GM18868 (cell line): ENCODE measurements around the gene MLF2.

Source experiments
- ATAC-seq: cut with Tn5 transposase; IDR thresholded peaks from one replicate; pipeline ENCODE4 v1.9.1; 2021; ENCODE audit warnings: mild to moderate bottlenecking, moderate library complexity; ENCODE audit not compliant: unreplicated experiment

MLF2 gene

GRCh38 chr12:6698352-6699046, 54.4 kb downstream of the MLF2 start:
- no peak for ATAC-seq
